ENCODE data around the gene RASSF8. TPM values are rescaled to one million over a fixed set of nuclear protein-coding genes. Genes with fewer than 3 reads are reported as not detected.

RASSF8 gene
- total RNA-seq, 1 donor from 2014 or later = 54.6 TPM

DNA sequence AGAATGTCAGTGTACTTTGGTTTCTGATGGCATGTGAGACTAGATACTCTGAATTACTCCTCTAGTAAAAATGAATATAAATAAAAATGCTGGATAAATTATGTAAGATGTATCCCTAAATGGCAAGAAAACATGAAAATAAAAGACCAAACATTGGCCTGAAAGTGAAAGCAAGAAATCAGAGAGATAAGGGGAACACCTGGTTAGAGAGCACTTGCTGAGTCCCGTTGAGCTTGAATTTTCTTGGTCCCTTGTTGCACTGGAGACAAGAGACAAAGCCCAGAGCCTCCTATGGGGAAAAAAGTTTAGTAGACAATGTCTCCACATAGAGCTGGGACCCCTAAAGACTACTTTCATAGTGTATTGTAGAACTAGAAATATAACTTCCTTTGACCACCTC lies 23.9 kb downstream of the RASSF8 start:
- H3K36me3 Mint-ChIP-seq (ENCODE audit: low read depth) = no peaks in the 10 kb centered on the region
- no peak overlapping the region for H3K4me3 Mint-ChIP-seq (ENCODE audit: unreplicated experiment)
- no peaks in the 10 kb centered on the region for H3K9me3 Mint-ChIP-seq (ENCODE audit: low read depth)
- no peaks in the 10 kb centered on the region for H3K27me3 Mint-ChIP-seq (ENCODE audit: low read depth)
- DNase-seq (ENCODE audit: low spot score) = no peak
- TF ChIP-seq, protein P1, sequence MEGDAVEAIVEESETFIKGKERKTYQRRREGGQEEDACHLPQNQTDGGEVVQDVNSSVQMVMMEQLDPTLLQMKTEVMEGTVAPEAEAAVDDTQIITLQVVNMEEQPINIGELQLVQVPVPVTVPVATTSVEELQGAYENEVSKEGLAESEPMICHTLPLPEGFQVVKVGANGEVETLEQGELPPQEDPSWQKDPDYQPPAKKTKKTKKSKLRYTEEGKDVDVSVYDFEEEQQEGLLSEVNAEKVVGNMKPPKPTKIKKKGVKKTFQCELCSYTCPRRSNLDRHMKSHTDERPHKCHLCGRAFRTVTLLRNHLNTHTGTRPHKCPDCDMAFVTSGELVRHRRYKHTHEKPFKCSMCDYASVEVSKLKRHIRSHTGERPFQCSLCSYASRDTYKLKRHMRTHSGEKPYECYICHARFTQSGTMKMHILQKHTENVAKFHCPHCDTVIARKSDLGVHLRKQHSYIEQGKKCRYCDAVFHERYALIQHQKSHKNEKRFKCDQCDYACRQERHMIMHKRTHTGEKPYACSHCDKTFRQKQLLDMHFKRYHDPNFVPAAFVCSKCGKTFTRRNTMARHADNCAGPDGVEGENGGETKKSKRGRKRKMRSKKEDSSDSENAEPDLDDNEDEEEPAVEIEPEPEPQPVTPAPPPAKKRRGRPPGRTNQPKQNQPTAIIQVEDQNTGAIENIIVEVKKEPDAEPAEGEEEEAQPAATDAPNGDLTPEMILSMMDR (IDR thresholded peaks at IDR 0.05) = no peak
- no peak overlapping the region for H3K27ac Mint-ChIP-seq (ENCODE audit: unreplicated experiment)
- H3K4me1 Mint-ChIP-seq (ENCODE audit: low read depth) = peaks cover 6% of the 10 kb centered on the region

DNA sequence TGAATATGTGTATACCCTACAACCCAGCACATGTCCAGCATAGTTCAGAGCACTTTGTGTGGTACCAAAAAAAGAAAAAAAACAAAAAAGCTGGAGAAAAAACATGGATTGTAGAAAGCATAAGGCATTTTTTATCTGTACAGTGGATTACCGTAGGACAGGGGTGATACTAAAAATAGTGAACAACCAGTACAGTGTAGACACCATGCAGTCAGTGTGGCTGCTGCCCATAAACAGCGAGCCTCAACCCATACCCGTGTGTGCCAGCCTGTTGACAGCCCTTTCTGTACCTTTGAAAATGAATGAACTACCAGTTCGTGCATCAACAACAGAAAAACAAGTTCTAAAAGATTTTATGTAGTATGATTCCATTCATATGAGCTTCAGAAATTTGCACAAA lies 25.1 kb downstream of the RASSF8 start:
- TF ChIP-seq, protein P1 (IDR thresholded peaks at IDR 0.05) = no peak
- no peaks in the 10 kb centered on the region for H3K9me3 Mint-ChIP-seq (ENCODE audit: low read depth)
- H3K4me1 Mint-ChIP-seq (ENCODE audit: low read depth) = peaks cover 6% of the 10 kb centered on the region
- no peak overlapping the region for H3K4me3 Mint-ChIP-seq (ENCODE audit: unreplicated experiment)
- H3K36me3 Mint-ChIP-seq (ENCODE audit: low read depth) = no peaks in the 10 kb centered on the region
- no peak overlapping the region for H3K27ac Mint-ChIP-seq (ENCODE audit: unreplicated experiment)
- no peak for DNase-seq (ENCODE audit: low spot score)
- H3K27me3 Mint-ChIP-seq (ENCODE audit: low read depth) = no peaks in the 10 kb centered on the region

DNA sequence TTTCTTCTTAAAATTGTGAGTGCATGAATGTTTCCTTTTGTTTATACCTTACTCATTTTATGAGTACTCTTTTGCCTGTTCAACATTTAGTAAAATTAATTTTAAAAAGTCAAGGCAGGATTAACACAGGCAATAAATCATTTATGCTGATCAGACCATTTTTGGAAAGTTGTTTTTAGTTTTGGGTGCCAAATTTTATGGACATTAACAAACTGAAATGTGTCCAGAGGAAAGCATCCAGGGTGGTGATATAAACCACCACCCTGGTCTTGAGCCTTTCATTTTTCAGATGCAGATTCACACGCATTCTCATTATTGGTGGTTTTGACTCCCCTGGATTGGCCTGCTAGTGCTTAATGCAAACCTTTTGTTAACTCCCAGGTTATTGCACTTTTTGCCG lies 26.3 kb downstream of the RASSF8 start:
- H3K36me3 Mint-ChIP-seq (ENCODE audit: low read depth) = no peaks in the 10 kb centered on the region
- H3K4me3 Mint-ChIP-seq (ENCODE audit: unreplicated experiment) = no peak overlapping the region
- H3K27me3 Mint-ChIP-seq (ENCODE audit: low read depth) = no peaks in the 10 kb centered on the region
- TF ChIP-seq, protein P1 (IDR thresholded peaks at IDR 0.05) = no peak
- H3K9me3 Mint-ChIP-seq (ENCODE audit: low read depth) = no peaks in the 10 kb centered on the region
- H3K4me1 Mint-ChIP-seq (ENCODE audit: low read depth) = peaks cover 9% of the 10 kb centered on the region
- H3K27ac Mint-ChIP-seq (ENCODE audit: unreplicated experiment) = no peak overlapping the region
- no peak for DNase-seq (ENCODE audit: low spot score)

DNA sequence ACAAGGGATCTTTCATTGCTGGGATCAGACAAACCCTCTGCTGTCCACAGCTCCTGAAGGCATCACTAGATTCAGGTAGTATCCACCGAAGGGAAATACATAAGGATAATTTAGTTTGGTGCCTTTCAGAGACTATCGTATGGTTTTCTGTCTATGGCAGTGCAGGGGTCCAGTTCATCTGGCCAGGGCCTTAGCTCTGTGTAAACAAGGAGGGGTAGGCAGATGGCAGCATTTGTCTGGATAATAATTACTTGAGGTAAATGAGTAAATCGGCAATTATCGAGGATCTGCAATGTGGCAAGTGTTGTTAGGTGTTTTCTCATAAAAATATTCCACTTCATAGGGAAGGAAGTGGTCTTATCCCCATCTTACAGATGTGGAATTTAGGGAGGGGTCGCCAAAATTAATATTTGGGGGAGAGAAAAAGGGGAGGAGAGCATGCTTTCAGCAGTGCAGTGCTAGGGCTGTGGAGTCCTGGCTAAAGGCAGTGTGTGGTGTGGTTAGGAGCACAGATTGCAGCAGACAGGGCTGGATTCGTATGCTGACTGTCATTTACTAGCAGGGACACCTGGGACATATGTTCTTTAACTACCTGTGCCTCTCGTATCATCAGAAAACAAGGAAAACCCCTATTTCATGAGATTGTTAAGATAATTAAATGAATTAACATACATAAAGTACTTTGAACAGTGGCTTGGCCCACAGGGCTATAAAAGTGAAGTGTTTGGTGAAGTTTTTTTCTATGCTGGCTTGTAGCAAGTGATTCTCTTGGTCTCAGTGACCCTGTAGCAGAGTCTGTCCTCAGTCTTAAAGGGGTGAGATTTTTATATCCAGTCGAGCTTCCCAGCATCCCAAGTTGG lies 27.1 kb downstream of the RASSF8 start:
- Mint-ChIP-seq H3K36me3 (ENCODE audit: low read depth) (no peaks in the 10 kb centered on the region), H3K27me3 (ENCODE audit: low read depth) (no peaks in the 10 kb centered on the region), H3K4me3 (ENCODE audit: unreplicated experiment) (no peak overlapping the region), H3K4me1 (ENCODE audit: low read depth) (peaks cover 9% of the 10 kb centered on the region), H3K27ac (ENCODE audit: unreplicated experiment) (no peak overlapping the region), H3K9me3 (ENCODE audit: low read depth) (no peaks in the 10 kb centered on the region)
- no peak for DNase-seq (ENCODE audit: low spot score)
- TF ChIP-seq, protein P1 (IDR thresholded peaks at IDR 0.05) = no peak

DNA sequence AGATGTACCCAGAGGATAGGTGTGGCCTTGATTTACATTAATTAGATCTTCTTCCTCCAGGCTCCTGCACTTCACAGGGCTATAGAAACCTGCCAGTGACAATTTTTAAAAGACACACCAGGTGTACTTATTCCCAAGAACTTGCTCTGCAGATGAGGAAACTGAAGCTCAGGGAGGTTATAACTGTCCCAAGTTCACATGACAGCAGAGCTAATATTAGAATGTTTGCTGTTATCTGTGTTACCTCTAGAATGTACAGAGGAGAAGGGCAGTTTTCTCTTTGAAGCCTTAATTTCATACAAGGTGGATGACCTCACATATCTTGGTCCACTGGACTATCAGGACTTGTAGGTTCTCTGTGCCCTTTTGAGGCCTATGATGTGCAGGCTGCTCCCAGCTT lies 27.7 kb downstream of the RASSF8 start:
- peaks cover 9% of the 10 kb centered on the region for H3K4me1 Mint-ChIP-seq (ENCODE audit: low read depth)
- H3K9me3 Mint-ChIP-seq (ENCODE audit: low read depth) = no peaks in the 10 kb centered on the region
- no peak overlapping the region for H3K27ac Mint-ChIP-seq (ENCODE audit: unreplicated experiment)
- DNase-seq (ENCODE audit: low spot score) = no peak
- no peak overlapping the region for H3K4me3 Mint-ChIP-seq (ENCODE audit: unreplicated experiment)
- TF ChIP-seq, protein P1 (IDR thresholded peaks at IDR 0.05) = no peak
- no peaks in the 10 kb centered on the region for H3K27me3 Mint-ChIP-seq (ENCODE audit: low read depth)
- no peaks in the 10 kb centered on the region for H3K36me3 Mint-ChIP-seq (ENCODE audit: low read depth)

Data from chondrocyte (in vitro differentiated cells).